ENCODE results near the gene TMEM45B.
"Not testable (repeated sequence)": the region's sequence is repeated elsewhere in the genome, so short reads cannot be mapped to it uniquely, and the experiment has no call there.

Gene TMEM45B

DNA sequence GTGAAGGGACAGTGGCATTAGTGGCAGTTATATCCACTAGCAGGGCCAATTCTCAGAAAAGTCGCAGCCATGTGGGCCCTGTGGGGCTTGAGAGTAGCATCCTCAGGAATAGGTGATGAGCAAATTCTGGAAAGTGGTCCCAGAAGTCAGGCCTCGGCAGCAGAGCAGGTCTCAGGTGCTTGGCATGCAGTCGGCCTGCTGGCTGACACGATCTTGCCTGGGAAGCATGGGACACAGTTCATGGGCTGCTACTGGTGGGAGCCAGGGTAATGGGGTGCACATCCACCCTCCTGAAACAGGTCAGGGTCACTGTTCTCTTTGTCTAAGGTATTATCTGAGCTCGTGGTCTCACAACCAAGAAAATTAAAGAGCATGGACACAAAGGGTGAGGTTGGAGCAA lies 36.8 kb upstream of the TMEM45B start:
- no peak for TF ChIP-seq CTCF (IDR thresholded peaks at IDR 0.05; ENCODE audit: borderline replicate concordance, control extremely low read depth, extremely low read depth, insufficient read depth, missing control alignments)
- DNase-seq (ENCODE audit: low spot score): no peak
- in situ Hi-C loops (cut with MboI; ENCODE audit: low sequenced_read_pairs, unreplicated experiment): no loop called here

GRCh38 chr11:129779342-129779741 lies 36.3 kb upstream of the TMEM45B start:
- no peak for TF ChIP-seq CTCF (IDR thresholded peaks at IDR 0.05; ENCODE audit: borderline replicate concordance, control extremely low read depth, extremely low read depth, insufficient read depth, missing control alignments)
- in situ Hi-C loops (cut with MboI; ENCODE audit: low sequenced_read_pairs, unreplicated experiment): no loop called here
- no peak for DNase-seq (ENCODE audit: low spot score)

- no peak for TF ChIP-seq CTCF (IDR thresholded peaks at IDR 0.05; ENCODE audit: borderline replicate concordance, control extremely low read depth, extremely low read depth, insufficient read depth, missing control alignments)
- in situ Hi-C loops (cut with MboI; ENCODE audit: low sequenced_read_pairs, unreplicated experiment): no loop called here
- DNase-seq (ENCODE audit: low spot score): no peak
Observed at GRCh38 chr11:129785383-129786111, 30.1 kb upstream of the TMEM45B start.

- DNase-seq (ENCODE audit: low spot score); in situ Hi-C loops (cut with MboI; ENCODE audit: low sequenced_read_pairs, unreplicated experiment): not testable (repeated sequence)
Observed at GRCh38 chr11:129786112-129786416, 29.6 kb upstream of the TMEM45B start.

DNA sequence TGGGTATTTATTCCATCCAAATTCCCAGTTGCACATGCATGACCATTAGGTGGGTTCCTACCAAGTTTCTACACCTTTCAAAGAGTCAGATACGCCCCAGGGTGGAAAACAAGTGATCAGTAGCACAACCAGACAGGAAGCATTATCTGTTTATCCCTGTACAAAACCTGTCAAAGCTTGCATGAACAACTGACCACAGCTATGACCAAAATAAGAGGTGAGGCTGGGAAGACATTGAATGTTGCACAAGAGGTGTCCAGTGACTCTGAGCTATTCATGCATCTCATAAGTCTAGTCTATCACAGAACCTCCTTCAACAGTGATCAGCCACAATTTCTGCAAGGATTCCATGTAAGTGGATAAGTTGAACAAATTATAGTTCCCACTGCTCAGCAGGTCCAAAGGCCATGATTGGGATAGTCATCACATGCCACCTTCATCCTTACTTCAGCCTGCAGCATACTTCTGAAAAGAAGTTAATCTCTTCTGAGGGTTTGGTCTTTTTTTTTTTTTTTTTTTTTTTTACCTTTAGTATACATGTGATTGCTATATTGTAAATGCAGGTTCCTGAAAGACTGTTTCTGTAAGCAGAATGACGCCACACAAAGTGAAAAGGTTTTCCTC lies 28.0 kb upstream of the TMEM45B start:
- DNase-seq (ENCODE audit: low spot score): no peak
- in situ Hi-C loops (cut with MboI; ENCODE audit: low sequenced_read_pairs, unreplicated experiment): no loop called here
- no peak for TF ChIP-seq CTCF (IDR thresholded peaks at IDR 0.05; ENCODE audit: borderline replicate concordance, control extremely low read depth, extremely low read depth, insufficient read depth, missing control alignments)

DNA sequence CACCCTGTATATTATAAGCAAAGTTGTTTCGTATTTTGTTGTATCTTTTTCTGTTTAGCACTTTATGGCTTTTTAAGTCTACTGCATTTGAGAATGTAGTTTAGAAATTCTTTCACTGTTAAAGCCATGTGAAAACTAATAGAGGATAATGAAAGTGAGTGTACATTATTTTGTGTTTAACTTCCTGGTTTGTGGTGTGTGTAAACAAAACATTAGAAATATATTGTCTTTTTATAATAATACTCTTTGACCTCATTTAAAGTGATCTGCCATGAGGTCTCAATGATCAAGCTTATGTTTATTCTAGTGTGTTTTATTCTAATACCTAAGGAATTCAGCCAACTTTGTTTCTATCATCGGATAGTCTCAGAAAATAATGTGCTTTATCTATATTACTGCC lies 27.4 kb upstream of the TMEM45B start:
- no peak for TF ChIP-seq CTCF (IDR thresholded peaks at IDR 0.05; ENCODE audit: borderline replicate concordance, control extremely low read depth, extremely low read depth, insufficient read depth, missing control alignments)
- DNase-seq (ENCODE audit: low spot score): no peak
- in situ Hi-C loops (cut with MboI; ENCODE audit: low sequenced_read_pairs, unreplicated experiment): no loop called here

GRCh38 chr11:129790106-129790505 lies 25.5 kb upstream of the TMEM45B start:
- TF ChIP-seq CTCF (IDR thresholded peaks at IDR 0.05; ENCODE audit: borderline replicate concordance, control extremely low read depth, extremely low read depth, insufficient read depth, missing control alignments): no peak
- DNase-seq (ENCODE audit: low spot score): no peak
- in situ Hi-C loops (cut with MboI; ENCODE audit: low sequenced_read_pairs, unreplicated experiment): no loop called here

Measured in GM13976 (cell line).